ENCODE results near the gene PTF1A.

DNA sequence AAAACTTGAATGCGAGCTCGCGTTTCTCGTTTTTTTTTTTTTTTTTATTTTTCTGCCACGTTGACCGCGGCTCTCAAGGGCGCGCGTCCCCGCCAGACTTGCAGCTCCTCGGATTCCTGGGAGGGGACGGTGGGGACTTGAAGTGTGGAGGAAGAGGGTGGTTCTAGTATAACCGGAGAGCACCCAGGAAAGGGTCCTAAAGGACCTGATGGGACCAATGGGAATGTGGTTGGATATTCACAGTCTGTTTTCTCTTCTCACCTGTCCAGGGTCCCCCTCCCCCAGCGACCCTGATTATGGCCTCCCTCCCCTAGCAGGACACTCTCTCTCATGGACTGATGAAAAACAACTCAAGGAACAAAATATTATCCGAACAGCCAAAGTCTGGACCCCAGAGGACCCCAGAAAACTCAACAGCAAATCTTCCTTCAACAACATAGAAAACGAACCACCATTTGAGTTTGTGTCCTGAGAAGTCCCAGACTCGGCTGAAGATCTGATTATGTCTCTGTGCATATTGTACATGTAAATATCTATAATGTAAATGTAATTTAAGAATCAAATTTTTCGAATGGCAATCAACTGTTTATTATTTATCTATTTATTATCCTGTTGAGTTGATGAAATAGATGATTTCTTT is 1.4 kb downstream of the PTF1A start:
- TF ChIP-seq, protein P1, sequence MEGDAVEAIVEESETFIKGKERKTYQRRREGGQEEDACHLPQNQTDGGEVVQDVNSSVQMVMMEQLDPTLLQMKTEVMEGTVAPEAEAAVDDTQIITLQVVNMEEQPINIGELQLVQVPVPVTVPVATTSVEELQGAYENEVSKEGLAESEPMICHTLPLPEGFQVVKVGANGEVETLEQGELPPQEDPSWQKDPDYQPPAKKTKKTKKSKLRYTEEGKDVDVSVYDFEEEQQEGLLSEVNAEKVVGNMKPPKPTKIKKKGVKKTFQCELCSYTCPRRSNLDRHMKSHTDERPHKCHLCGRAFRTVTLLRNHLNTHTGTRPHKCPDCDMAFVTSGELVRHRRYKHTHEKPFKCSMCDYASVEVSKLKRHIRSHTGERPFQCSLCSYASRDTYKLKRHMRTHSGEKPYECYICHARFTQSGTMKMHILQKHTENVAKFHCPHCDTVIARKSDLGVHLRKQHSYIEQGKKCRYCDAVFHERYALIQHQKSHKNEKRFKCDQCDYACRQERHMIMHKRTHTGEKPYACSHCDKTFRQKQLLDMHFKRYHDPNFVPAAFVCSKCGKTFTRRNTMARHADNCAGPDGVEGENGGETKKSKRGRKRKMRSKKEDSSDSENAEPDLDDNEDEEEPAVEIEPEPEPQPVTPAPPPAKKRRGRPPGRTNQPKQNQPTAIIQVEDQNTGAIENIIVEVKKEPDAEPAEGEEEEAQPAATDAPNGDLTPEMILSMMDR (conservative IDR thresholded peaks at IDR 0.05; ENCODE audit: low read length): no peak
- no peak for TF ChIP-seq EZH2phosphoT487 (IDR thresholded peaks at IDR 0.05; ENCODE audit: borderline replicate concordance)
